ENCODE results near the gene RNU4-1.
A peak's percentile ranks its signal among the peaks of the same experiment; 100 is the strongest.
"Not testable (repeated sequence)": the region's sequence is repeated elsewhere in the genome, so short reads cannot be mapped to it uniquely, and the experiment has no call there.

RNU4-1 gene

DNA sequence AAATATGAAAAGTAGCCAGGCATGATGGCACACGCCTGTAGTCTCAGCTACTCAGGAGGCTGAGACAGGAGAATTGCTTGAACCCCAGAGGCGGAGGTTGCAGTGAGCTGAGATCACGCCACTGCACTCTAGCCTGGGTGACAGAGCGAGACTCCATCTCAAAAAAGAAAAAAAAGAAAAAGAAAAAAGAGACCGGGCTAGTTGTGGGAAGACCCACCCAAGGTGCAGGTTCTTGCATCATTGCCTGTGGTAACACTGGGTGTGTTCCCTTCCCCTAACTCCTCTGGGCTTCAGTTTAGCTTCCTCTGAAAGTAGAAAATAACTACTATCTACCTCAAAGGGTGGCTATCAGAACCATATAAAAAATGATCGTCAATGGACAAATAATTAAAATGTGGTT is 39.7 kb downstream of the RNU4-1 start:
- Mint-ChIP-seq H3K4me1 (peaks cover 87% of the 10 kb centered on the region), H3K4me3 (peak overlapping the region; percentile 76 to 80), H3K27ac (peak overlapping the region; percentile 91 to 93)
- not testable (repeated sequence) for H3K27me3 Mint-ChIP-seq, H3K9me3 Mint-ChIP-seq
- ATAC-seq, result peak; percentile 21
- peak in 1 of 2 donors; percentile 35 for DNase-seq

DNA sequence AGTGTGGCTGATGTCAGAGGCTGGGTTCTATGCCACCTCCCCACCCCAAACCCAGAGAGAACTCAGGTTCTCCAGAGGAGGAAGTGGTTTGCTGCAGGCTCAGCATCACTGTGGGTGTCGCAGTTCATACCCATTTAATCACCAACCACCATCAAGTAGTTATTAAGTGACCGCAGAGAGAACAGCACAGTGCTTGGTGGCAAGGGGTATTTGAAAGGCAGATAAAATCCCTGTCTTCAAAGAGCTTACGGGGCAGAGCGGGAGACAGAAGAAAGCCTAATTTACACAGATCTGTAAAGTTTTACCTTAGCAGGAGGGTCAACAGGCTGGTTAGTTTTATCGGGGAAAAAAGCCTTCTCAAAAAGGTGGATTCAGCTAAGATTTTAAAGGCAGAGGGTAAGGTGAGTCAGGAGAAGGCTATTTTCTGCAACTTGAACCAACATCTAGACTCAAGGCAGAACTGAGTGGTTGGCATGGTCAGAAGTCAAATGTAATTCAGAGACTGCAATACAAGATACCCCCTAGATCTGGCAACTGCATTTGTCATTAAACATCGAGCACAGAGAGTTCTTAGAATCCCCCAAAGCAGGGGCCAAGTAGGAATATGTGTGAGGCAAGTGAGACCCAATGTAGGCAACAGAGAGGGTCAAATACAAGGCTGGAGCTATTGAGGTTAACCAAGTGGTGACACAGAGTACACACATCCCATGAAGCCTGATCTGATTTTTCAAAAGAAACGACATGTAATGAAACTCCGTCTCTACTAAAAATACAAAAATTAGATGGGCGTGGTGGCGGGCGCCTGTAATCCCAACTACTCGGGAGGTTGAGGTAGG is 40.7 kb downstream of the RNU4-1 start:
- DNase-seq, result peak; percentile 68 to 86
- Mint-ChIP-seq H3K27ac (peak overlapping the region; percentile 64 to 91), H3K4me3 (peak overlapping the region; percentile 76 to 80), H3K4me1 (peaks cover 87% of the 10 kb centered on the region), H3K9me3 (no peaks in the 10 kb centered on the region), H3K27me3 (no peaks in the 10 kb centered on the region)
- peak; percentile 93 for ATAC-seq

- not testable (repeated sequence) for ATAC-seq, H3K9me3 Mint-ChIP-seq, H3K27me3 Mint-ChIP-seq, DNase-seq
- peak overlapping the region in 1 of 2 donors; percentile 64 for H3K27ac Mint-ChIP-seq
- H3K4me1 Mint-ChIP-seq, result peaks cover 84% of the 10 kb centered on the region
- H3K4me3 Mint-ChIP-seq, result peak overlapping the region; percentile 76 to 80
Observed at GRCh38 chr12:120251364-120252070, 41.5 kb downstream of the RNU4-1 start.

GRCh38 chr12:120249875-120250795 is 42.9 kb downstream of the RNU4-1 start:
- Mint-ChIP-seq H3K9me3 (no peaks in the 10 kb centered on the region), H3K4me1 (peaks cover 76% of the 10 kb centered on the region), H3K27me3 (no peaks in the 10 kb centered on the region)

GRCh38 chr12:120249266-120249874 is 43.7 kb downstream of the RNU4-1 start:
- no peaks in the 10 kb centered on the region for H3K9me3 Mint-ChIP-seq
- no peak overlapping the region for H3K27ac Mint-ChIP-seq
- peak overlapping the region in 1 of 2 donors; percentile 34 for H3K4me3 Mint-ChIP-seq
- DNase-seq (no peak), ATAC-seq (no peak)
- peaks cover 68% of the 10 kb centered on the region for H3K4me1 Mint-ChIP-seq
- H3K27me3 Mint-ChIP-seq, result no peaks in the 10 kb centered on the region

More at GRCh38 chr12:120249875-120250795, 42.9 kb downstream of the RNU4-1 start:
- Mint-ChIP-seq H3K4me3 (peak overlapping the region; percentile 73 to 74), H3K27ac (peak overlapping the region in 1 of 2 donors; percentile 88)
- ATAC-seq, result peak; percentile 42
- DNase-seq, result peak in 1 of 2 donors; percentile 59

GRCh38 chr12:120247621-120248030 is 45.4 kb downstream of the RNU4-1 start:
- ATAC-seq, result no peak
- Mint-ChIP-seq H3K9me3 (no peaks in the 10 kb centered on the region), H3K27me3 (no peaks in the 10 kb centered on the region), H3K4me1 (peaks cover 63% of the 10 kb centered on the region), H3K27ac (peak overlapping the region in 1 of 2 donors; percentile 80), H3K4me3 (no peak overlapping the region)
- no peak for DNase-seq

DNA sequence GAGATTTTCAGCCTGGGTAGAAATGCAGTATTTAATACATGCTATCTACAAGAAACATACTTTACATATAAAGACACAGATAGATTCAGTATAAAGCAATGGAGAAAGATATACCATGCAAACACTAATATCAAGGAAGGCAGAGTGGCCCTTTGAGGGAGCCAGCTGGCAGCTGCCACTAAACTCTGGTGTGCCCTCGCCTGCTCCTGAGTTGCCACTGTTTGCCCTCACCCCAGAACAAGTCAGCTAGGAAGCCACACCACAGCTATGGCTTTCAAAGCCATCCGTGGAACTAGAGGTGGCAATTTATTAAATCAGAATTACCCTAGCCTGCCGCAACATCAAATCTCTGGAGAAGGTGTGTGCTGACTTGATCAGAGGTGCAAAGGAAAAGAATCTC is 45.9 kb downstream of the RNU4-1 start:
- H3K4me1 Mint-ChIP-seq, result peaks cover 63% of the 10 kb centered on the region

DNA sequence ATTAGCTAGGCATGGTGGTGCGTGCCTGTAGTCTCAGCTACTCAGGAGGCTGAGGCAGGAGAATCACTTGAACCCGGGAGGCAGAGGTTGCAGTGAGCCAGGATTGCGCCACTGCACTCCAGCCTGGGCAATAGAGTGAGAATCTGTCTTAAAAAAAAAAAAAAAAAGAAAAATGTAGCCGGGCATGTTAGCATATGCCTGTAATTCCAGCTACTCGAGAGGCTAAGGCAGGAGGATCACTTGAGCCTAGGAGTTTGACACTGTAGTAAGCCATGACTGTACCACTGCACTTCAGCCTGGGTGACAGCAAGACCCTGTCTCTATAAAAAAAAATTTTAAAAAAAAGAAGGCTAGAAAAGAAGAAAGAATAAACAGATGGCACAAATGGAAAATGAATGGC is 46.3 kb downstream of the RNU4-1 start:
- H3K27ac Mint-ChIP-seq, DNase-seq, H3K4me3 Mint-ChIP-seq, H3K9me3 Mint-ChIP-seq, ATAC-seq, H3K27me3 Mint-ChIP-seq: not testable (repeated sequence)
- peaks cover 60% of the 10 kb centered on the region for H3K4me1 Mint-ChIP-seq

More for the DNA sequence above, 45.9 kb downstream of the RNU4-1 start:
- DNase-seq (no peak), ATAC-seq (no peak)
- H3K27me3 Mint-ChIP-seq, result no peaks in the 10 kb centered on the region
- no peak overlapping the region for H3K27ac Mint-ChIP-seq
- H3K9me3 Mint-ChIP-seq, result no peaks in the 10 kb centered on the region
- H3K4me3 Mint-ChIP-seq, result no peak overlapping the region

Data from stimulated activated naive CD8-positive, alpha-beta T cell treated with anti-CD3 and anti-CD28 coated beads, Interleukin-15, amount 100 ng/mL, for 72 hours (primary cell).